IPS-11a (cell line): ENCODE data around the gene ZC3H13.

Experiments used
- H3K4me3 ChIP-seq: one replicate; pipeline ENCODE4 v1.5.1; 2013; ENCODE audit warnings: low read depth, low read length, control low read depth

Gene ZC3H13

DNA sequence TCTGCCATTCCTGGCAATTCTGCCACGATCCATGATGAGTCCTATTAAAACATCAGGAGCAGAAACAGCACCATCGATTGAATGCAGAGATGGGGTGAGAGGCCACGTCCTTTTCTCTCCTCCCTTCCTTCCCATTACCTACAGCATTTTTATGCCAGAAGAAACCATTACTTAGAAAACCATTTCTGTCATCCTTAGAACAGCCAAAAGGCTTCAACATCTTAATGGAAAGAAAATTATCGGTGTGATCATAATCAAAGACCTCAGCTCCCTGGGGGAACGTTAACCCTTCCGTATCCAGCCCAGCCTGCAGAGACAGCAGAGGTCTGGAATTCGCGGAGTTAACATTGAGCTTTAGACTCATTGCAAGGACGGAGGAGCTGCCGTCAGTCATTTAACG lies 145.0 kb downstream of the ZC3H13 start:
- no peak overlapping the region for H3K4me3 ChIP-seq
